ENCODE data around the gene BTBD2. TPM values are rescaled to one million over a fixed set of nuclear protein-coding genes. Genes with fewer than 3 reads are reported as not detected.

The BTBD2 gene
- total and polyA plus RNA-seq, 10 of the 15 experiments (the other 5 are each of a cell fraction or from before 2014, with no cell fraction given) = 0.13 to 66.2 (median 10.4) TPM

GRCh38 chr19:1942934-1943555 is 72.5 kb downstream of the BTBD2 start (continued):
- TF ChIP-seq NFIC (IDR thresholded peaks at IDR 0.05; ENCODE audit: low read depth, low read length) (no peak), SMARCA5 (IDR thresholded peaks at IDR 0.05) (0 out of 2 replicates have a peak, but pooled peaks have one; percentile 23), USF1 (IDR thresholded peaks at IDR 0.05; ENCODE audit: borderline replicate concordance, extremely low read length, insufficient read depth, low read depth, low read length) (no peak), E4F1 (IDR thresholded peaks at IDR 0.05; ENCODE audit: borderline replicate concordance, partially characterized antibody) (no peak), WRNIP1 (IDR thresholded peaks at IDR 0.05; ENCODE audit: borderline replicate concordance, low read depth, low read length) (no peak), CHD1 (IDR thresholded peaks at IDR 0.05; ENCODE audit: low read depth, low read length) (no peak), USF2 (IDR thresholded peaks at IDR 0.05; ENCODE audit: borderline replicate concordance, low read depth, low read length) (no peak), SREBF1 (IDR thresholded peaks at IDR 0.05; ENCODE audit: low read length) (no peak), PAX5 (IDR thresholded peaks at IDR 0.05; ENCODE audit: borderline replicate concordance, low read depth, low read length) (no peak), YBX1 (IDR thresholded peaks at IDR 0.05) (no peak), NBN (IDR thresholded peaks at IDR 0.05) (no peak), GATAD2B (conservative IDR thresholded peaks at IDR 0.05; ENCODE audit: low read depth) (0 out of 2 replicates have a peak, but pooled peaks have one; percentile 19), MYB (IDR thresholded peaks at IDR 0.05; ENCODE audit: borderline replicate concordance, low read depth, low read length) (no peak), LARP7 (IDR thresholded peaks at IDR 0.05) (peak; percentile 51; the same call in 1 of the 2 replicates), PAX8 (IDR thresholded peaks at IDR 0.05) (no peak)
